CD14-positive monocyte (primary cell): ENCODE results near the gene CIB2. TPM values are rescaled to one million over a fixed set of nuclear protein-coding genes. Genes with fewer than 3 reads are reported as not detected.

ENCODE experiments used
- DNase-seq, 3 donors: peaks; one replicate each; pipeline ENCODE4 v3.0.0-alpha.2; 2011 to 2022
- H2AFZ ChIP-seq: 2 replicates; pipeline ENCODE4 v1.6.0; 2012; ENCODE audit warnings: mild to moderate bottlenecking, low read depth, low read length, inconsistent platforms; ENCODE audit not compliant: insufficient read depth, poor library complexity, severe bottlenecking
- H3K27ac ChIP-seq, 2 donors: 1 replicate in 1 of 2; 2 replicates in 1 of 2; pipeline ENCODE4 v1.5.1; 2012 to 2013; ENCODE audit warnings: low read length in 2 of 2, control low read depth in 1 of 2, inconsistent platforms in 1 of 2, low read depth in 1 of 2, mild to moderate bottlenecking in 1 of 2
- H3K27me3 ChIP-seq, 2 donors: one replicate each; pipeline versions ENCODE4 v1.6.0 to v1.6.1; 2011 to 2013; ENCODE audit warnings: low read length in 2 of 2; ENCODE audit not compliant: control insufficient read depth in 2 of 2, insufficient read depth in 2 of 2
- H3K36me3 ChIP-seq, 2 donors: replicated peaks in 1 of 2; 1 replicate in 1 of 2; 2 replicates in 1 of 2; pipeline versions ENCODE4 v1.5.1 to v1.6.1; 2012 to 2013; ENCODE audit warnings: low read length in 2 of 2, control low read depth in 1 of 2, inconsistent platforms in 1 of 2, mild to moderate bottlenecking in 1 of 2; ENCODE audit not compliant: insufficient read depth in 2 of 2, control insufficient read depth in 1 of 2
- H3K4me1 ChIP-seq, 2 donors: 1 replicate in 1 of 2; 2 replicates in 1 of 2; pipeline versions ENCODE4 v1.5.1 to v1.6.1; 2012 to 2013; ENCODE audit warnings: low read length in 2 of 2, control low read depth in 1 of 2, inconsistent platforms in 1 of 2, mild to moderate bottlenecking in 1 of 2, moderate library complexity in 1 of 2; ENCODE audit not compliant: insufficient read depth in 2 of 2, control insufficient read depth in 1 of 2
- H3K4me2 ChIP-seq: replicated peaks from 2 replicates; pipeline ENCODE3; 2012; ENCODE audit warnings: low read length, moderate library complexity, mild to moderate bottlenecking; ENCODE audit not compliant: poor library complexity, severe bottlenecking; ENCODE audit errors: extremely low read depth
- H3K4me3 ChIP-seq, 3 experiments: fragments of 200-600 bp in 1 of 3; sonication (generic) in 1 of 3; replicated peaks in 1 of 3; 1 replicate in 2 of 3; 2 replicates in 1 of 3; pipeline ENCODE4 v1.5.1; 2011 to 2013; ENCODE audit warnings: low read length in 3 of 3, mild to moderate bottlenecking in 3 of 3, control low read depth in 2 of 3, low read depth in 2 of 3, inconsistent platforms in 1 of 3, moderate library complexity in 1 of 3
- H3K79me2 ChIP-seq: 2 replicates; pipeline ENCODE4 v1.6.0; 2012; ENCODE audit warnings: mild to moderate bottlenecking, control low read depth, inconsistent platforms, low read length, moderate library complexity; ENCODE audit not compliant: insufficient read depth
- H3K9ac ChIP-seq: 2 replicates; pipeline ENCODE4 v1.6.0; 2017; ENCODE audit warnings: low read length, mild to moderate bottlenecking; ENCODE audit not compliant: insufficient read depth, poor library complexity, severe bottlenecking
- H3K9me3 ChIP-seq, 2 donors: replicated peaks in 1 of 2; 1 replicate in 1 of 2; 2 replicates in 1 of 2; pipeline versions ENCODE4 v1.5.1 to v1.6.1; 2012 to 2013; ENCODE audit warnings: low read length in 2 of 2, control low read depth in 1 of 2; ENCODE audit not compliant: control insufficient read depth in 1 of 2, insufficient read depth in 1 of 2
- H4K20me1 ChIP-seq: 2 replicates; pipeline ENCODE4 v1.6.0; 2012; ENCODE audit warnings: mild to moderate bottlenecking, low read length, control low read depth, moderate library complexity; ENCODE audit not compliant: insufficient read depth
- H3K27ac Mint-ChIP-seq, 7 donors: one replicate each; pipeline ENCODE4 v1.8.0; 2020; ENCODE audit warnings: mild to moderate bottlenecking in 7 of 7, mixed read lengths in 7 of 7, moderate library complexity in 6 of 7, inconsistent platforms in 2 of 7
- H3K27me3 Mint-ChIP-seq, 3 donors: one replicate each; pipeline ENCODE4 v1.8.0; 2021 to 2022; ENCODE audit warnings: low read depth in 3 of 3, mild to moderate bottlenecking in 3 of 3, mixed read lengths in 3 of 3, moderate library complexity in 3 of 3, inconsistent platforms in 1 of 3
- H3K36me3 Mint-ChIP-seq, 2 donors: one replicate each; pipeline ENCODE4 v1.8.0; 2020; ENCODE audit warnings: mixed read lengths in 2 of 2, inconsistent platforms in 1 of 2, mild to moderate bottlenecking in 1 of 2
- H3K4me1 Mint-ChIP-seq: one replicate; pipeline ENCODE4 v1.8.0; 2020; ENCODE audit warnings: mild to moderate bottlenecking, mixed read lengths
- H3K4me3 Mint-ChIP-seq, 2 donors: one replicate each; pipeline ENCODE4 v1.8.0; 2020; ENCODE audit warnings: mild to moderate bottlenecking in 2 of 2, mixed read lengths in 2 of 2, moderate library complexity in 1 of 2
- H3K9me3 Mint-ChIP-seq, 7 donors: one replicate each; pipeline ENCODE4 v1.8.0; 2020 to 2022; ENCODE audit warnings: mixed read lengths in 7 of 7, mild to moderate bottlenecking in 6 of 7, moderate library complexity in 6 of 7, inconsistent platforms in 2 of 7
- CTCF ChIP-seq: fragments of 200-600 bp; IDR thresholded peaks from one replicate; pipeline ENCODE4 v1.8.0; 2022; ENCODE audit warnings: antibody characterized with exemption, mild to moderate bottlenecking
- WGBS: methylation state at CpG from one replicate; pipeline ENCODE4 v1.1.5; 2013; ENCODE audit warnings: missing lambda C conversion rate; ENCODE audit not compliant: insufficient coverage; 5-methylcytosine and 5-hydroxymethylcytosine counted together
- intact Hi-C, 2 donors: fragments of 100-400 bp; cut with micrococcal nuclease; formaldehyde crosslinking; loops; one replicate each; pipeline versions ENCODE4 v1.15.0 to v1.15.1; 2023
- polyA plus RNA-seq, 3 donors: library from polyadenylated mRNA; depleted of rRNA in 1 of 3; unstranded in 2 of 3; stranded (reverse) in 1 of 3; fragments of 300-500 nt in 2 of 3; fragments of >200 nt in 1 of 3; fragmentation: Illumina TruSeq in 2 of 3; gene quantifications; 1 replicate in 2 of 3; 2 replicates in 1 of 3; pipeline ENCODE4 v1.2.3, GENCODE V29; 2012 to 2021

CIB2 gene
- polyA plus RNA-seq, 3 donors, result 0.43 to 0.75 (median 0.51) TPM

- Histone ChIP-seq H3K9me3 (no peaks in the 10 kb centered on the region), H3K4me2 (no peak overlapping the region), H3K27me3 (no peaks in the 10 kb centered on the region), H3K4me1 (peaks cover 71 to 81% of the 10 kb centered on the region in 2 donors), H3K36me3 (no peaks in the 10 kb centered on the region), H2AFZ (no peak overlapping the region), H3K4me3 (no peak overlapping the region), H3K9ac (no peak overlapping the region), H4K20me1 (peaks cover 22% of the 10 kb centered on the region), H3K27ac (peak overlapping the region in 1 of 2 donors; percentile 55), H3K79me2 (peaks cover 98% of the 10 kb centered on the region)
- intact Hi-C loops, result no loop called here
- H3K36me3 Mint-ChIP-seq, result peaks cover 3 to 4% of the 10 kb centered on the region in 2 donors
- TF ChIP-seq CTCF, result no peak
- no peaks in the 10 kb centered on the region for H3K27me3 Mint-ChIP-seq
- peaks cover 27% of the 10 kb centered on the region for H3K4me1 Mint-ChIP-seq
- peak overlapping the region in 1 of 7 donors; percentile 6 for H3K27ac Mint-ChIP-seq
- H3K9me3 Mint-ChIP-seq, result no peaks in the 10 kb centered on the region
- no peak overlapping the region for H3K4me3 Mint-ChIP-seq
- no peak for DNase-seq
Measured at GRCh38 chr15:78063217-78063616, 68.0 kb downstream of the CIB2 start.

- Histone ChIP-seq H3K79me2 (peaks cover 98% of the 10 kb centered on the region), H3K4me3 (peak overlapping the region in 2 of 3 experiments; percentile 30 to 55), H3K27me3 (no peaks in the 10 kb centered on the region), H3K9me3 (no peaks in the 10 kb centered on the region), H3K36me3 (no peaks in the 10 kb centered on the region), H3K4me2 (peak overlapping the region; percentile 40), H4K20me1 (peaks cover 31% of the 10 kb centered on the region), H3K9ac (no peak overlapping the region), H3K4me1 (peaks cover 71 to 79% of the 10 kb centered on the region in 2 donors), H2AFZ (peak overlapping the region; percentile 38), H3K27ac (peak overlapping the region; percentile 51 to 69)
- Mint-ChIP-seq H3K27me3 (no peaks in the 10 kb centered on the region), H3K9me3 (no peaks in the 10 kb centered on the region), H3K36me3 (peaks cover 0 to 4% of the 10 kb centered on the region in 2 donors), H3K4me1 (peaks cover 39% of the 10 kb centered on the region), H3K4me3 (peak overlapping the region; percentile 63 to 83), H3K27ac (peak overlapping the region; percentile 57 to 87 (median 80))
- 0% methylated on average over 4 of the region's 6 CpGs for WGBS
- intact Hi-C loops, result no loop called here
- no peak for DNase-seq
- TF ChIP-seq CTCF, result no peak
Measured at GRCh38 chr15:78061963-78062427, 69.2 kb downstream of the CIB2 start.
